GM10266 (cell line): Measurements from ENCODE around the gene EXOC4.

Experiments
- DNase-seq: peaks from one replicate; pipeline ENCODE4 v3.0.0; 2012; ENCODE audit errors: extremely low spot score
- TF ChIP-seq, protein P1 (sequence below): IDR thresholded peaks from 2 replicates; pipeline ENCODE4 v1.5.1; 2012; ENCODE audit warnings: mild to moderate bottlenecking, low read depth; ENCODE audit not compliant: control insufficient read depth, insufficient read depth; ENCODE audit errors: missing control alignments

EXOC4 gene

DNA sequence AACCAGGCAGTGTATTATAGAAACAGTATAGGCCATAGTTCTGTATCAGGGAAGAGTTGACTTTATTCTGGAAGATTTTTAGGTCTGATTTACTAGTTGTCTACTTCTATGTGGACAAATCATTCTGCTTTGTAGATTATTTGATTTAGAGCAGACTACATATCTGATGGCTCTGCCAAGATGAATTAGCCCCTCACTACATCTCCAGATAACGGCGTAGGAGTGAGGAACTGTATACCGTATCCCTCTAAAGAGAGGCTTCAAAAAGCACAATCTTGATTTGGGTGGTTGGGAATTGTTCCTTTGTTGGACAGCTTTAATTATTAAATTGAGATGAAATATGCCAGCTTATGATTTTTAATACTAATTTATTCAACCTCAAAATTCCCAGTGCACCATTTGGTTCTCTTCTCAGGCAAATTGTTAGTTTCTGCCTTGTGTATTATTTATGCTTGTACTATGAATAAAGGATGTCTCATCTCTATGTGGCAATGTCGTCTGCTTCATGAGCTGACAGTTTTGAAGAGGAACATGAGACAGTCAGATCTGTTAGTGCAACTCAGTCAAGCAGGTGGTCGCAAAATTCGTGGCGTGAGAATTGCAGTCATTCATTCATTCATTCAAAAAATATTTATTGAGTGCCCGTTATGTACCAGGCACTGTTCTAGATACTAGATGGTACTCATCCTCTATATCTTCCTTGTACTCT, 422.8 kb downstream of the EXOC4 start:
- TF ChIP-seq, protein P1, sequence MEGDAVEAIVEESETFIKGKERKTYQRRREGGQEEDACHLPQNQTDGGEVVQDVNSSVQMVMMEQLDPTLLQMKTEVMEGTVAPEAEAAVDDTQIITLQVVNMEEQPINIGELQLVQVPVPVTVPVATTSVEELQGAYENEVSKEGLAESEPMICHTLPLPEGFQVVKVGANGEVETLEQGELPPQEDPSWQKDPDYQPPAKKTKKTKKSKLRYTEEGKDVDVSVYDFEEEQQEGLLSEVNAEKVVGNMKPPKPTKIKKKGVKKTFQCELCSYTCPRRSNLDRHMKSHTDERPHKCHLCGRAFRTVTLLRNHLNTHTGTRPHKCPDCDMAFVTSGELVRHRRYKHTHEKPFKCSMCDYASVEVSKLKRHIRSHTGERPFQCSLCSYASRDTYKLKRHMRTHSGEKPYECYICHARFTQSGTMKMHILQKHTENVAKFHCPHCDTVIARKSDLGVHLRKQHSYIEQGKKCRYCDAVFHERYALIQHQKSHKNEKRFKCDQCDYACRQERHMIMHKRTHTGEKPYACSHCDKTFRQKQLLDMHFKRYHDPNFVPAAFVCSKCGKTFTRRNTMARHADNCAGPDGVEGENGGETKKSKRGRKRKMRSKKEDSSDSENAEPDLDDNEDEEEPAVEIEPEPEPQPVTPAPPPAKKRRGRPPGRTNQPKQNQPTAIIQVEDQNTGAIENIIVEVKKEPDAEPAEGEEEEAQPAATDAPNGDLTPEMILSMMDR: no peak
- no peak for DNase-seq

DNA sequence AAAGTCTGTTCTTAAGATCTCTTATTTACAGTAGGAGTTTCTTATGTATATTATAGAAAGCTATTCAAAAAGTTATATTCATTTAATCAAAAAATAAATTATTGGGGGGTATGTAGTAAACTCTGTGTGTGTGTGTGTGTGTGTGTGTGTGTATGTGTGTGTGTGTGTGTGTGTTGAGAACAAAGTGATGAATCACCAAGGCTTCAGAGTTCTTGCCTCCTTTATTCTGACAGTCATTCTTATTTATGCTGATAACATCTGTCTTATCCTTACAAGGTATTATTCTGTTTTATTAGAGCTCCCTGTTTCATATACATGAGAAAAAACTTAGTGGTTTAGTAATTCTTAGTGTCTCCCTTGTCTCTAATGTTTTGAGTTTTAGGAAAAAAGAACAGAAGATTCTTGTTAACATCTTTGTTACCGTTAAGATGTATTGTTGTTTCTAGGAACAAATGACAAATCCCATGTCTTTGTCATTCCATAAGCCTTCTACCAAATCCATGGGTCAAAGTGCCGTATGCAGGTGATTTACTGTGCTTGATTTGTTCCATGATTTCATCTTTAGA, 424.0 kb downstream of the EXOC4 start:
- no peak for DNase-seq
- TF ChIP-seq, protein P1: no peak

DNA sequence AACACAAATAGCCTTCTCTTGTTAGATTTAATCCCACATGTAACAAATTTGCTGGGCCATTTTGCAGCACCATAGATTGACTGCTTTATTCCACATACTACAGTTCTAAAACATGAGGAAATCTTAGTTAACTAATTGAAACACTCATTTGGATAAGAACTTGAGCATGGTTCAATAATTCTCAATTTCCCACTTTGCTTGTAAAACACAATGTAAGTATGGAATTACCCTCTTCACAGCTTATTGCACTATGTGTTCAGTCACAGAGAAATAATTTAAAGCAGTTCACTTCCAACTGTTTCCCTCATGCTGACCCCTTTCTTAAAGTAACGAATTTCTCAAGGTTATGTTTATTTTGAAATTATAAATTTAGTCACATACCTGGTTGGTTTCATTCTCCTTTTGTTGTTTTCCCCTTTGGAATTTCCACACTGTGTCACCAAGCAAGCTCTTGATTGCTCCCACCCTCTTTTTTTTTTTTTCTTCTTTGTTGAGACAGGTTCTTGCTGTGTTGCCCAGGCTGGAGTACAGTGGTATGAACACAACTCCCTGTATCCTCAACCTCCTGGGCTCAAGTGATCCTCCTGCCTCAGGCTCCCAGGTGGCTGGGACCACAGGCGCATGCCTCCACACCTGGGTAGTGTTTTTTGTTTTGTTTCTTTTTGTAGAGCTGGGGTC, 425.4 kb downstream of the EXOC4 start:
- DNase-seq: no peak
- TF ChIP-seq, protein P1: no peak

DNA sequence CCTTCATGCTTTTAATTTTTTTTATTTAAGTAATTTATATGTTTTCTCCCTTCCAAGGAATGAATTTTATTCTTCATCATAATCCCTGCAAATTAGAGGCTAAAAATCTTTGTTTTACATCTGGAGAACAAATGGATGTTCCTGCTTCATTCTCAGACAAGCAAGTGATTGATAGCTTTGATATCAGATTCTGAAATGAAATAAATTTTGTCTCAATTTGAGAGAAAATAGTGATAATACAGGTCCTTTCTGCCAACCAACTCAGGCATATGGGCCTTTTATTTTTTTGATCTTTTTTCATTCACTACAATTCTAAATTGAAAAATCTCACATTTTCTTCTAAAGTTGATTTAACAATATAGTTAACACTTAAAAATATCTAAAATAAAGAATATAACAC, 427.1 kb downstream of the EXOC4 start:
- no peak for DNase-seq
- TF ChIP-seq, protein P1: no peak

DNA sequence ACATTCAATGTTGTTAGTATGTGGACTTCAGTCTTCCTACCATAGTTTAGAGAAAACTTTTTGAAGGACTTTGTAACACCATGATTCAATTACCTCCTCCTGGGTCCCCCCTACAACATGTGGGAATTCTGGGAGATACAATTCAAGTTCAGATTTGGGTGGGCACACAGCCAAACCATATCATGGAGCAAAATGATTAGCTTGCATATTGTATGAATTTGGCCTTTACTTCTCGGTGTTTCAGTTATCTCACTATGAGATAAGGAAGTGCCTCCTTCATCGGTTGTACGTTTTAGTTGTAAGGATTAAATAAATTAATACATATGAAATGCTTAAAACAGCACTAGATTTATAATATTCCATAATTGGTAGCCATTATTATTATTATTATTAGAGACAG, 428.7 kb downstream of the EXOC4 start:
- no peak for DNase-seq
- TF ChIP-seq, protein P1: no peak

DNA sequence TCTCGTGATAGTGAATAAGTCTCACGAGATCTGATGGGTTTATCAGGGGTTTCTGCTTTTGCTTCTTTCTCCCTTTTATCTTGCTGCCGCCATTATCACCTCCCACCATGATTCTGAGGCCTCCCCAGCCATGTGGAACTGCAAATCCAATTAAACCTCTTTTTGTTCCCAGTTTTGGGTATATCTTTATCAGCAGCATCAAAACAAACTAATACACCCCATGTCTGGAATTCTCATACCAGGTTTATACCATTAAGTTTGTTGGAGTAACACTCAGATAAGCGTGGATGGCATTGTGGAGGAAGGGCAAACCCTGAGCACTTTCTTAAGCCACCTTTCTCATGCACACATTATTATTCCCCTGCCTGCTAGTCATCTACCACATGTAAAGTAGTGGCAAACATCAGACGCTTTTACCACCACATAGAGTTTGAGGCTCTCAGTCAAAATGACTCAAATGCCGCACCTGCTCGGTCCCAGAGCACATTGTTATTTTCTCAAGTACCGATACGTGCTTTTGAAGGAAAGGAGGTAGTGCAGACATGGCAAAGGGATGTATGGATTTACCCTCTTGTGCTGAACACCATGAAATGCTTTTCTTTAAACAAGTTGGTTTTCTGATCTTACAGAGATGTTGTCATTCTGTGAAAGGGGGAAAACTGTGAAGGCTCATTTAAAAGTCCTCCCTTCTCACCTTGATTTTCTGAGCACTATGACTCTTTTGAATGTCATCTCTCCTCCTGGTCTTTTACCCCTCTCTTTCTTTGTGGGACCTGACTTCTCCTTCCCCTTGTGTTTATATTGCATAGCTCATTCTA, 429.7 kb downstream of the EXOC4 start:
- no peak for DNase-seq
- TF ChIP-seq, protein P1: no peak
